HUES48 (cell line): ENCODE results near the gene CTDSP1.

Experiments used
- H3K27ac ChIP-seq: one replicate; pipeline ENCODE4 v1.7.0; 2013; ENCODE audit warnings: low read depth, low read length, inconsistent platforms
- H3K27me3 ChIP-seq: 2 replicates; pipeline ENCODE4 v1.6.1; 2013; ENCODE audit warnings: mild to moderate bottlenecking, low read length; ENCODE audit not compliant: control insufficient read depth, insufficient read depth
- H3K36me3 ChIP-seq: 2 replicates; pipeline ENCODE4 v1.6.1; 2013; ENCODE audit warnings: low read length; ENCODE audit not compliant: control insufficient read depth, insufficient read depth
- H3K4me1 ChIP-seq: 2 replicates; pipeline ENCODE4 v1.6.1; 2013; ENCODE audit warnings: mild to moderate bottlenecking, low read length; ENCODE audit not compliant: control insufficient read depth, insufficient read depth
- H3K4me3 ChIP-seq: 2 replicates; pipeline ENCODE4 v1.5.1; 2013; ENCODE audit warnings: mild to moderate bottlenecking, low read depth, low read length
- H3K9ac ChIP-seq: 2 replicates; pipeline ENCODE4 v1.6.1; 2013; ENCODE audit warnings: mild to moderate bottlenecking, low read depth, low read length, moderate library complexity
- H3K9me3 ChIP-seq: 2 replicates; pipeline ENCODE4 v1.6.1; 2013; ENCODE audit warnings: low read length; ENCODE audit not compliant: control insufficient read depth, insufficient read depth

Gene CTDSP1

DNA sequence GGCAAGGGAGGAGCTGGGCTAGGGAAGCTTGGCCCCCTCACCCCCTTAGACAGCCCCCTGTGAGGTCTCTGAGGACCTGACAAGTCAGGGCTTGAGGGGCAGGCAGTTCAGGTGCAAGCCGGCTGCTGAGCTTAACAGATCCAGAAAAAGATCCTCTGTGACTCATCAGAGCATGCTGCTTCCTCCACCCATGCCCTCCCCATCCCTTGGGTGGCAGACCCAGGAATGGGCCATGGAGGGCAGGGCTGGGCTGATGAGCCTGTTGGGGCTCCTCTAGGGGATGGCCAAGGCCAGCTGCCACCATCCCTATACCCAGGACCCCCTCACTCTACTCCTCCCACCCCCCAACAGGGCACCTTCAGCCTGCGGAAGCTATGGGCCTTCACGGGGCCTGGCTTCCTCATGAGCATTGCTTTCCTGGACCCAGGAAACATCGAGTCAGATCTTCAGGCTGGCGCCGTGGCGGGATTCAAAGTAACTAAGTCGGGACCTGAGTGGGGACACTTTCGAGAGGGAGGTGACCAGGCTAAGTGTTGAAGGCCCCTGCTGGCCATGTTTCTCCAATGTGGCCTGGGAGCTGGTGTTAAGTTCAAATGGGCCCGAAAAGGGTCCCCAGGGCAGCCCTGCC, 15.7 kb upstream of the CTDSP1 start:
- H3K9ac ChIP-seq, result no peak overlapping the region
- no peaks in the 10 kb centered on the region for H3K9me3 ChIP-seq
- H3K27ac ChIP-seq, result no peak overlapping the region
- peaks cover 4% of the 10 kb centered on the region; the same call in 1 of the 2 replicates for H3K4me1 ChIP-seq
- H3K36me3 ChIP-seq, result no peaks in the 10 kb centered on the region
- H3K27me3 ChIP-seq, result peaks cover 14% of the 10 kb centered on the region
- no peak overlapping the region for H3K4me3 ChIP-seq

DNA sequence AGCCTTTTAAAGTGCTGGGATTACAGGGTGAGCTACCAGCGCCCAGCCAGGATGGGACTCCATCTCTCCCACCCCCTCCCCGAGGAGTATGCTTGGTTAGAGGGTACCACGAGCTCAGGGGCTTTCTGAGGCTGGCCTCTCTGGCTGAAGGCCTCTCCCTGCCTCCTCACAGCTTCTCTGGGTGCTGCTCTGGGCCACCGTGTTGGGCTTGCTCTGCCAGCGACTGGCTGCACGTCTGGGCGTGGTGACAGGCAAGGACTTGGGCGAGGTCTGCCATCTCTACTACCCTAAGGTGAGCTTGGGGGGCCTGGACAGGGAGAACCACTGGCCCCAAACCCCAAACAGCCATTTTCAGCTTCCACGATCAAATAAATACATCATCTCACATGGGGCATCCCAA, 14.7 kb upstream of the CTDSP1 start:
- Histone ChIP-seq H3K9me3 (no peaks in the 10 kb centered on the region), H3K27me3 (peaks cover 14% of the 10 kb centered on the region), H3K27ac (no peak overlapping the region), H3K4me3 (no peak overlapping the region), H3K4me1 (peaks cover 4% of the 10 kb centered on the region; the same call in 1 of the 2 replicates), H3K36me3 (no peaks in the 10 kb centered on the region), H3K9ac (no peak overlapping the region)

DNA sequence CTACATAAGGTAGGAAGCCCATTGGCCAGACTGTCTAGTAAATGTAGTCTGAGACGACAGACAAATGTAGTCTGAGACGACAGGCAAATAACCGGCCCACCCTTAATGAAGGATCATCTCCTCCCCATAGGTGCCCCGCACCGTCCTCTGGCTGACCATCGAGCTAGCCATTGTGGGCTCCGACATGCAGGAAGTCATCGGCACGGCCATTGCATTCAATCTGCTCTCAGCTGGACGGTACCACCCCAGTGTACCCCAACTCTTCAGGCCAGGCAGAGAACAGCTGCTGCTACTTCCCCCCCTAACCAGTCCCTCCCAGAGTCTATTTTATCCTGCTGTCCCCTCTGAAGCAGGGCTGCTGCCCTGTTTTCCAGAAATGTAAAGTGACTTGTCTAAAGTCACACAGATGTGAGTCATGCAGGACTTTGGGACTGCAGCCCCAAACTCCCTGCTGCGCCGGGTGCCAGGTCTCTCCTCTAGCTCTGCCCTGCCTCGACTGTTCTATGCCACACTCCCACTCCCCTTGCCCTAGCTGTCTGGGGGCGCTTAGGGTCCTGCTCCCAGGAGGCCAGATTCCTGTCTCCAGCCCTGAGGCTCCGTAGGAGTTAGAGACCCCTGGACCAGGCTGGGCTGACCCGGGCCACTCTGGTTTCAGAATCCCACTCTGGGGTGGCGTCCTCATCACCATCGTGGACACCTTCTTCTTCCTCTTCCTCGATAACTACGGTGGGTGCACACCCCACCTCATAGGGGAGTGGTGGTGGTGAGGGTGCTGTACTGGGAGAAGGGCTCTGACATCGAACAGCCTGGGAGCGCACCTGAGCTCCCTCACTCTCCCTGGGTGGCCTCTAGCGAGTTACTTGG, 12.9 kb upstream of the CTDSP1 start:
- H3K4me3 ChIP-seq, result peak overlapping the region; percentile 77
- no peaks in the 10 kb centered on the region for H3K36me3 ChIP-seq
- no peak overlapping the region for H3K27ac ChIP-seq
- no peak overlapping the region for H3K9ac ChIP-seq
- H3K9me3 ChIP-seq, result no peaks in the 10 kb centered on the region
- peaks cover 14% of the 10 kb centered on the region for H3K27me3 ChIP-seq
- peaks cover 4% of the 10 kb centered on the region; the same call in 1 of the 2 replicates for H3K4me1 ChIP-seq

DNA sequence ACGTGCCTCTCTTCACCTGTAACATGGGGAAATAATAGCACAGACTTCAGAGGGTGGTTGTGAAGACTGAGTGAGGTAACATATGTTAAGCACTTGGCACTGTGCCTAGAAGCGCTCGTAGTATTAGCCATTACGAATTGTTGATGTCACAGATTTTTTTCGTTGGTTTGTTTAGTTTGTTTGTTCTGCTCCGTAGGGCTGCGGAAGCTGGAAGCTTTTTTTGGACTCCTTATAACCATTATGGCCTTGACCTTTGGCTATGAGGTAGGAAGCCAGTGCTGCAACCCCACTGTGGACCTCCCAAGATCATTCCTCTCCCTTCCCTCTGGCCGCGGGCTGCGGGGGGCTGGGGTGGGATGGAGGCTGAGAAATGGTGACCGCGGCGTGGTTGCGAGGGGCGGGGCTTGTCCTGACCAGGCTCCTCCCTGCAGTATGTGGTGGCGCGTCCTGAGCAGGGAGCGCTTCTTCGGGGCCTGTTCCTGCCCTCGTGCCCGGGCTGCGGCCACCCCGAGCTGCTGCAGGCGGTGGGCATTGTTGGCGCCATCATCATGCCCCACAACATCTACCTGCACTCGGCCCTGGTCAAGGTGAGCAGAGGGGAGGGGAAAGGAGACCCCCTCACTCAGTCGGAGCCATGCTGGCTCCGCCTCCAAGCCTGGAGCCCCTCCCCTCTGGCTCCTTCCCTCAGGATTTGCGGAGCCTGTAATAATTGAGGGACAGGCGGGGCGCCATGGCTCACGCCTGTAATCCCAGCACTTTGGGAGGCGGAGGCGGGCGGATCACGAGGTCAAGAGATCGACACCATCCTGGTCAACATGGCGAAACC, 12.1 kb upstream of the CTDSP1 start:
- H3K4me3 ChIP-seq, result peak overlapping the region; percentile 77
- no peaks in the 10 kb centered on the region for H3K36me3 ChIP-seq
- H3K4me1 ChIP-seq, result peaks cover 4% of the 10 kb centered on the region; the same call in 1 of the 2 replicates
- H3K9me3 ChIP-seq, result no peaks in the 10 kb centered on the region
- peak overlapping the region; percentile 50; the same call in 1 of the 2 replicates for H3K9ac ChIP-seq
- no peak overlapping the region for H3K27ac ChIP-seq
- peaks cover 14% of the 10 kb centered on the region for H3K27me3 ChIP-seq

DNA sequence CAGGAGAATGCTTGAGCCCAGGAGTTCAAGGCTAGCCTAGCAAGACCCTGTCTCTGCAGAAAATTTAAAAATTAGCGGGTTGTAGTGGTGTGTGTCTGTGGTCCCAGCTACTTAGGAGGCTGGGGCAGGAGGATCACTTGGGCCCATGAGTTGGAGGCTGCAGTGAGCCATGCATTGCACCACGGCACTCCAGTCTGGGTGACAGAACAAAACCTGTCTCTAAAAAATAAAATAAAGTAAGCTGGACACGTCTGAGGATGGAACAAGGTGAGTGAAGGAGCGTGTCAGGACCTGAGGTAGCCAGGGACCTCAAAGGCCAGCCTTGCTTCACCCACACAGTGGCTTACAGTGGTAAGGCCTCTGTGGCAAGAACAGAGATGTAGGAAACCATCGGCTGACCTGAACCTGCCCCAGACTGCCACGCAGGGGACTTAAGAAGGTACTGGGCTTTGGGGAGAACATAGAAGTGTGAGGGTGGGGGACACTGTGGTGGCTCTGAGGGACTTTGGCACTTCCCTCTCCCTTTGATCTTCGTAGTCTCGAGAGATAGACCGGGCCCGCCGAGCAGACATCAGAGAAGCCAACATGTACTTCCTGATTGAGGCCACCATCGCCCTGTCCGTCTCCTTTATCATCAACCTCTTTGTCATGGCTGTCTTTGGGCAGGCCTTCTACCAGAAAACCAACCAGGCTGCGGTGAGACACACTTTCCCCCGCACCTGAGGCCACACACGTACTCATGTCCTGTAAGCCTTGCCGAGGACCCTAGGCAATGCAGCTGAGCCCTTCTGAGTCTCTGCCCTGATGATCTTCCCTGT, 10.1 kb upstream of the CTDSP1 start:
- no peak overlapping the region for H3K9ac ChIP-seq
- peaks cover 12% of the 10 kb centered on the region; the same call in 1 of the 2 replicates for H3K4me1 ChIP-seq

DNA sequence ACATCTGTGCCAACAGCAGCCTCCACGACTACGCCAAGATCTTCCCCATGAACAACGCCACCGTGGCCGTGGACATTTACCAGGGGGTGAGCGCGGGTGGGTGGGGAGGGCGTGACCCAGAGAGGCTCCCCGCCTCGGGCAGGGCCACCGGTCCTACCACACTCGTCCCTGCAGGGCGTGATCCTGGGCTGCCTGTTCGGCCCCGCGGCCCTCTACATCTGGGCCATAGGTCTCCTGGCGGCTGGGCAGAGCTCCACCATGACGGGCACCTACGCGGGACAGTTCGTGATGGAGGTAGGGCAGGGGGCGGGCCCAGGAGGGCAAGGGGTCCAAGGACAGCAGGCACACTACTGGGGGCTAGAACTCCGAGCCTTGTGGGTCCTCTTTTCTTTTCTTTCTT, 8.5 kb upstream of the CTDSP1 start:
- Histone ChIP-seq H3K4me1 (peaks cover 12% of the 10 kb centered on the region; the same call in 1 of the 2 replicates), H3K9ac (no peak overlapping the region), H3K27ac (no peak overlapping the region), H3K27me3 (peaks cover 24% of the 10 kb centered on the region), H3K9me3 (no peaks in the 10 kb centered on the region), H3K4me3 (no peak overlapping the region), H3K36me3 (no peaks in the 10 kb centered on the region)

More for the DNA sequence above, 10.1 kb upstream of the CTDSP1 start:
- no peaks in the 10 kb centered on the region for H3K9me3 ChIP-seq
- H3K36me3 ChIP-seq, result no peaks in the 10 kb centered on the region
- peaks cover 20% of the 10 kb centered on the region for H3K27me3 ChIP-seq
- no peak overlapping the region for H3K27ac ChIP-seq
- H3K4me3 ChIP-seq, result no peak overlapping the region

DNA sequence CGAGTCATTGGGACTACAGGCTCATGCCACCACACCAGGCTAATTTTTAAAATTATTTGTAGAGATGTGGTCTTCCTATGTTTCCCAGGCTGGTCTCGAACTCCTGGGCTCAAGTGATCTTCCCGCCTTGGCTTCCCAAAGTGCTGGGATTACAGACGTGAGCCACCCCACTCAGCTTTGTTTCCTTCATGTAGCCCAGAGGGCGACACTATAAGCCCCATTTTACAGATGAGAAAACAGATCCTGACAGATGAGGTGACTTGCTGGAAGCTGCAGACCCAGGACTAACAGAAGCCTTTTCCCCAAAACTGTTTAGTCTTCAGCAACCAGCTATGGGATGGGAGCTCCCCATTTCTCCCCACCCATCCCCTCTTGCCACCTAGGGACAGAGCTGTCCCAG, 7.2 kb upstream of the CTDSP1 start:
- peaks cover 19% of the 10 kb centered on the region for H3K4me1 ChIP-seq
- H3K27ac ChIP-seq, result no peak overlapping the region
- no peaks in the 10 kb centered on the region for H3K9me3 ChIP-seq
- no peak overlapping the region for H3K4me3 ChIP-seq
- H3K9ac ChIP-seq, result no peak overlapping the region
- H3K36me3 ChIP-seq, result no peaks in the 10 kb centered on the region
- H3K27me3 ChIP-seq, result peaks cover 24% of the 10 kb centered on the region

DNA sequence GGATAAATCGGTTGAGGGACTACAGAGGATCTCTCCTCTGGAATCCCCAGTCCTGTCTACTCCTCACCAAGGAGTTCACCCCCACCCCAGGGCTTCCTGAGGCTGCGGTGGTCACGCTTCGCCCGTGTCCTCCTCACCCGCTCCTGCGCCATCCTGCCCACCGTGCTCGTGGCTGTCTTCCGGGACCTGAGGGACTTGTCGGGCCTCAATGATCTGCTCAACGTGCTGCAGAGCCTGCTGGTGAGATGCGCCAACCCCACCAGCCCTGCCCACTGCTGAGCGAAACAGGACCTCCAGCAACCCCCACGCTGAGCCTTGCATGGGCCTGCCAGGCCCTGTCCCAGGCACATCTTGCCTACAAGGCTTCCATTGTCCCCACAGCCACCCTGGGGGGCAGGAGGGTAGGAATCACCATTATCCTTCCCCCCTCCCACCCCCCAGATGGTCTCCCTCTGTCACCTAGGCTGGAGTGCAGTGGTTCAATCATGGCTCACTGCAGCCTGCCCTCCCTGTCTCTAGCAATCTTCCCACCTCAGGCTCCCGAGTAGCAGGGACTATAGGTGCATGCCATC, 6.7 kb upstream of the CTDSP1 start:
- Histone ChIP-seq H3K4me3 (no peak overlapping the region), H3K9me3 (no peaks in the 10 kb centered on the region), H3K36me3 (no peaks in the 10 kb centered on the region), H3K4me1 (peaks cover 20% of the 10 kb centered on the region), H3K27me3 (peaks cover 29% of the 10 kb centered on the region), H3K27ac (no peak overlapping the region), H3K9ac (no peak overlapping the region)

DNA sequence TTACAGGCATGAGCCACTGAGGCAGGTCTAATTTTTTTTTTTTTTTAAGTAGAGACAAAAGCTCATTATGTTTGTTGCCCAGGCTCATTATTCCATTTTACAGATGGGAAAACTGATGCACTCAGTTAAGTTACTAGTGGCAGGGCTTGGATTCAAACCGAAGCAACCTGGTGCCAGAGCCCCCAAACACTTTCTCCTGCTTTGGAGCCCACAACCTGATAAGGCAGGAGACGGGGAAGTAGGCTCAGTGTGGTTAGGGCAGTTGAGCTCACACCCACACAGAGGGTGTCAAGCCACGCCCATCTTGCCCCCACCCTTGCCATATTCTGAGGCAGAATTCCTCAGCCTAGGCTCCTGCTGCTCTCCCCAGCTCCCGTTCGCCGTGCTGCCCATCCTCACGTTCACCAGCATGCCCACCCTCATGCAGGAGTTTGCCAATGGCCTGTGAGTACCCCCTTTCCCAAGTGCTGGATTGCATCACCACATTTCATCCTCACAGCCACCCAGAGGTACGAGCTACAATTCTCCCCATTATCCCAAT, 5.8 kb upstream of the CTDSP1 start:
- Histone ChIP-seq H3K27ac (no peak overlapping the region), H3K36me3 (no peaks in the 10 kb centered on the region), H3K9me3 (no peaks in the 10 kb centered on the region), H3K4me3 (no peak overlapping the region), H3K4me1 (peaks cover 20% of the 10 kb centered on the region), H3K9ac (no peak overlapping the region), H3K27me3 (peaks cover 38% of the 10 kb centered on the region)
